Uterus (tissue), 2 donors: ENCODE measurements around the gene SPATA6.

Experiments
- CTCF ChIP-seq, 4 experiments: fragments of 200-600 bp in 2 of 4; fragments of 450-650 bp in 2 of 4; sonication (generic) in 2 of 4; IDR thresholded peaks; one replicate each; pipeline ENCODE4 v1.5.1; 2016 to 2019; ENCODE audit warnings: antibody characterized with exemption in 4 of 4, mild to moderate bottlenecking in 2 of 4, moderate library complexity in 1 of 4
- POLR2A ChIP-seq, 2 donors: fragments of 450-650 bp; IDR thresholded peaks; one replicate each; pipeline ENCODE4 v1.6.1; 2016; ENCODE audit warnings: antibody characterized with exemption in 2 of 2, mild to moderate bottlenecking in 1 of 2, moderate library complexity in 1 of 2

- no peak for TF ChIP-seq POLR2A (IDR thresholded peaks at IDR 0.05)
- TF ChIP-seq CTCF (IDR thresholded peaks at IDR 0.05) = no peak
Observed at GRCh38 chr1:48480504-48480903, 8.5 kb upstream of the SPATA6 start.
